Activated CD8-positive, alpha-beta memory T cell treated with anti-CD3 and anti-CD28 coated beads, Interleukin-2, amount 50 U/mL, for 4 hours (primary cell): ENCODE measurements around the gene IFNA2.
A peak's percentile ranks its signal among the peaks of the same experiment; 100 is the strongest.
"Not testable (repeated sequence)": the region's sequence is repeated elsewhere in the genome, so short reads cannot be mapped to it uniquely, and the experiment has no call there.

Experiments
- DNase-seq: peaks from one replicate; pipeline ENCODE4 v3.0.0-alpha.2; 2020

IFNA2 gene

GRCh38 chr9:21385131-21385670 lies at the start of gene IFNA2:
Gene IFNA2 (minus strand): TSS chr9:21385398. CDS start chr9:21385329, 69 bp downstream.
- no peak for DNase-seq

- not testable (repeated sequence) for DNase-seq
Measured at GRCh38 chr9:21435015-21435383, 49.8 kb upstream of the IFNA2 start.

- peak; percentile 35 for DNase-seq
Measured at GRCh38 chr9:21434202-21435014, 49.2 kb upstream of the IFNA2 start.

GRCh38 chr9:21432672-21433425 lies 47.7 kb upstream of the IFNA2 start:
- DNase-seq = no peak

GRCh38 chr9:21429191-21429590 lies 44.0 kb upstream of the IFNA2 start:
- no peak for DNase-seq

GRCh38 chr9:21428235-21428634 lies 43.0 kb upstream of the IFNA2 start:
- no peak for DNase-seq

GRCh38 chr9:21415493-21416267 lies 30.5 kb upstream of the IFNA2 start:
- DNase-seq = no peak

- no peak for DNase-seq
Measured at GRCh38 chr9:21414220-21414940, 29.2 kb upstream of the IFNA2 start.

- no peak for DNase-seq
Measured at GRCh38 chr9:21413624-21414023, 28.4 kb upstream of the IFNA2 start.

GRCh38 chr9:21413151-21413550 lies 28.0 kb upstream of the IFNA2 start:
- no peak for DNase-seq

- DNase-seq = no peak
Measured at GRCh38 chr9:21412107-21412506, 26.9 kb upstream of the IFNA2 start.

GRCh38 chr9:21408817-21409216 lies 23.6 kb upstream of the IFNA2 start, which contains the start of gene IFNA8:
Gene IFNA8 (plus strand): TSS chr9:21409117. CDS start chr9:21409177, 60 bp downstream.
- no peak for DNase-seq

GRCh38 chr9:21404146-21404545 lies 18.9 kb upstream of the IFNA2 start:
- DNase-seq = no peak

- DNase-seq = no peak
Measured at GRCh38 chr9:21402386-21403251, 17.4 kb upstream of the IFNA2 start.

GRCh38 chr9:21399956-21400355 lies 14.8 kb upstream of the IFNA2 start:
- no peak for DNase-seq

GRCh38 chr9:21398955-21399489 lies 13.8 kb upstream of the IFNA2 start:
- no peak for DNase-seq

- peak; percentile 62 for DNase-seq
Measured at GRCh38 chr9:21395778-21396717, 10.8 kb upstream of the IFNA2 start.

GRCh38 chr9:21392270-21392669 lies 7.1 kb upstream of the IFNA2 start:
- no peak for DNase-seq

- no peak for DNase-seq
Measured at GRCh38 chr9:21383627-21384026, 1.6 kb downstream of the IFNA2 start.
